ENCODE data around the gene OVCA2.

OVCA2 gene

GRCh38 chr17:2059547-2060384, 17.9 kb downstream of the OVCA2 start:
- Histone ChIP-seq H3K9me3 (ENCODE audit: insufficient read depth, low read length) (peaks cover 7% of the 10 kb centered on the region; the same call in 1 of the 2 replicates), H3K36me3 (ENCODE audit: insufficient read depth, insufficient read length, low read length) (peaks cover 22% of the 10 kb centered on the region), H3K4me3 (ENCODE audit: insufficient read length, low read depth) (no peak overlapping the region), H3K27me3 (ENCODE audit: insufficient read depth, insufficient read length) (peaks cover 28% of the 10 kb centered on the region), H3K9ac (ENCODE audit: insufficient read length, low read depth) (no peak overlapping the region), H3K4me1 (ENCODE audit: insufficient read depth, insufficient read length) (peaks cover 22% of the 10 kb centered on the region)
- DNase-seq (ENCODE audit: low read depth, low spot score), result no peak
- TF ChIP-seq SUZ12 (IDR thresholded peaks at IDR 0.05; ENCODE audit: extremely low read depth, insufficient read depth, insufficient read length) (no peak), YY1 (IDR thresholded peaks at IDR 0.05; ENCODE audit: insufficient read depth, insufficient read length) (no peak), ZNF274 (IDR thresholded peaks at IDR 0.05; ENCODE audit: low read depth, low read length) (no peak)

GRCh38 chr17:2060385-2060658, 18.5 kb downstream of the OVCA2 start:
- no peak for TF ChIP-seq ZNF274 (IDR thresholded peaks at IDR 0.05; ENCODE audit: low read depth, low read length)
- TF ChIP-seq YY1 (IDR thresholded peaks at IDR 0.05; ENCODE audit: insufficient read depth, insufficient read length), result no peak
- TF ChIP-seq SUZ12 (IDR thresholded peaks at IDR 0.05; ENCODE audit: extremely low read depth, insufficient read depth, insufficient read length), result no peak
- peaks cover 22% of the 10 kb centered on the region for H3K27me3 ChIP-seq (ENCODE audit: insufficient read depth, insufficient read length)
- no peak overlapping the region for H3K4me3 ChIP-seq (ENCODE audit: insufficient read length, low read depth)
- H3K4me1 ChIP-seq (ENCODE audit: insufficient read depth, insufficient read length), result peaks cover 27% of the 10 kb centered on the region
- DNase-seq (ENCODE audit: low read depth, low spot score), result no peak
- H3K9ac ChIP-seq (ENCODE audit: insufficient read length, low read depth), result no peak overlapping the region
- H3K9me3 ChIP-seq (ENCODE audit: insufficient read depth, low read length), result peaks cover 7% of the 10 kb centered on the region; the same call in 1 of the 2 replicates
- peaks cover 28% of the 10 kb centered on the region for H3K36me3 ChIP-seq (ENCODE audit: insufficient read depth, insufficient read length, low read length)

DNA sequence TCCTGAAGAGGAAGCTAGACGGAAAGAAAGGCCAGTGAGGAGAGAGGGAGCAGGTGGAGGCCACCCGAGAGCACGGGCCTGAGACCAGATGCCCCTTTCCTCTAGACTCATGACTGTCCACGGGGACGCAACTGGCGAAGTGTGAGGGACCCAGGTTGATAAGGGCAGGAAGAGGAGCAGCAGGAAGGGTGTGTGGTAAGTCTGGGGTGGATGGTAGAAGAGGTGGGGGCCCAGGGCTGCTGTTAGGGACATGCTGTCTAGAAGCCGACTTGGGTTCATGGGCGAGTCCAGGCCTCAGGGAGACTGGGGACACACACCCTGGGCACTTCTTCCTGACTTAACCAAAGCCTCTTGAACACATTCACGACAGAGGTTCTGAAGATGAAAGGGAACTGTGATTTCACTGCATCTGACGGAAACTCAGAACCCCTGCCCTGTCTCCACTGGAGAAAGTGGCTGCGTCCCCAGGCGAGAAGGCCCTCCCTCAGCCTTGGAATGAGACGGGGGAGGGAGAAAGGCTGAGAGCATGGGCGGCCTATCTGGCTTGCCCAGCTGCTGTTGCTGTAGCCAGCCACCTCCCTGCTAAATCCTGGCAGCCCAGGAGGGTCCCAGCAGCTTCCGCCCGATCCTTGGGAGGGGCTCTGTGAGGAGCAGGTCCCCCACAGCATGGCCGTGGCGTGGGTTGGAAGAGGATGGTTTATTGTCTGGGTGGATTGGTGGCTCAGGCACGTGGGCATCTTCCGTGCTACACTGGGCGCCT, 19.0 kb downstream of the OVCA2 start:
- Histone ChIP-seq H3K4me1 (ENCODE audit: insufficient read depth, insufficient read length) (peaks cover 28% of the 10 kb centered on the region), H3K9ac (ENCODE audit: insufficient read length, low read depth) (no peak overlapping the region), H3K27me3 (ENCODE audit: insufficient read depth, insufficient read length) (peaks cover 18% of the 10 kb centered on the region), H3K4me3 (ENCODE audit: insufficient read length, low read depth) (no peak overlapping the region), H3K9me3 (ENCODE audit: insufficient read depth, low read length) (peaks cover 7% of the 10 kb centered on the region; the same call in 1 of the 2 replicates), H3K36me3 (ENCODE audit: insufficient read depth, insufficient read length, low read length) (peaks cover 33% of the 10 kb centered on the region)
- TF ChIP-seq YY1 (IDR thresholded peaks at IDR 0.05; ENCODE audit: insufficient read depth, insufficient read length) (no peak), SUZ12 (IDR thresholded peaks at IDR 0.05; ENCODE audit: extremely low read depth, insufficient read depth, insufficient read length) (no peak)
- no peak for DNase-seq (ENCODE audit: low read depth, low spot score)

DNA sequence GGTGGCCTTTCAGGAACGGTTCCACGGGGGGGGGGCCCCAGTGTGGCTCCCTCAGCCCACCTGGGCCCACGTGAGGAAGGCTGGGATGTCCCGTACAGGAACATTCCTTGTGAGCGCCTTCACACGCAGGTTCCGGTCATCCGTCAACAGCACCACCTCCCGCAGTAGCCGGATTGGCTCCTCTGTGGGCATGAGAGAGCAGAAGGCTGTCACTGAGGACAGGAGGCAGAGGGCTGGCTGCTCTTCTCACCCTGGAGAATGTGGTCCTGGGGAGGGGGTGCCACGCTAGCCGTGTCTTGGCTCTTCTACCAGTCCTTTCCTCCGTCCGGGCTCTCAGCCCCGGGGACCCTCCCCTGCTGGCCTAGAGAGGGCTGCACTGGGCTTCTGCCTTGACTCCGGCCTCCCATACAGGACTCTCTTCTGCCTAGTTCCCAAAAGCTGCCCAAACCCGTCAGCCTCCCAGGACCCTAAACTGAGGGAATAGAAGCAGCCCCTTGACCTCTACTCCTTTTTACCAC, 19.7 kb downstream of the OVCA2 start:
- H3K36me3 ChIP-seq (ENCODE audit: insufficient read depth, insufficient read length, low read length), result peaks cover 37% of the 10 kb centered on the region
- H3K9me3 ChIP-seq (ENCODE audit: insufficient read depth, low read length), result peaks cover 7% of the 10 kb centered on the region; the same call in 1 of the 2 replicates
- no peak for DNase-seq (ENCODE audit: low read depth, low spot score)
- no peak overlapping the region for H3K9ac ChIP-seq (ENCODE audit: insufficient read length, low read depth)
- H3K4me3 ChIP-seq (ENCODE audit: insufficient read length, low read depth), result no peak overlapping the region
- peaks cover 12% of the 10 kb centered on the region for H3K27me3 ChIP-seq (ENCODE audit: insufficient read depth, insufficient read length)
- TF ChIP-seq ZNF274 (IDR thresholded peaks at IDR 0.05; ENCODE audit: low read depth, low read length), result no peak
- no peak for TF ChIP-seq YY1 (IDR thresholded peaks at IDR 0.05; ENCODE audit: insufficient read depth, insufficient read length)
- TF ChIP-seq SUZ12 (IDR thresholded peaks at IDR 0.05; ENCODE audit: extremely low read depth, insufficient read depth, insufficient read length), result no peak
- peaks cover 30% of the 10 kb centered on the region for H3K4me1 ChIP-seq (ENCODE audit: insufficient read depth, insufficient read length)

- peaks cover 7% of the 10 kb centered on the region for H3K27me3 ChIP-seq (ENCODE audit: insufficient read depth, insufficient read length)
- peak overlapping the region; percentile 50 for H3K9ac ChIP-seq (ENCODE audit: insufficient read length, low read depth)
- H3K9me3 ChIP-seq (ENCODE audit: insufficient read depth, low read length), result peaks cover 6% of the 10 kb centered on the region; the same call in 1 of the 2 replicates
- peaks cover 33% of the 10 kb centered on the region for H3K4me1 ChIP-seq (ENCODE audit: insufficient read depth, insufficient read length)
- H3K36me3 ChIP-seq (ENCODE audit: insufficient read depth, insufficient read length, low read length), result peaks cover 33% of the 10 kb centered on the region
- H3K4me3 ChIP-seq (ENCODE audit: insufficient read length, low read depth), result no peak overlapping the region
- TF ChIP-seq YY1 (IDR thresholded peaks at IDR 0.05; ENCODE audit: insufficient read depth, insufficient read length) (no peak), ZNF274 (IDR thresholded peaks at IDR 0.05; ENCODE audit: low read depth, low read length) (no peak), SUZ12 (IDR thresholded peaks at IDR 0.05; ENCODE audit: extremely low read depth, insufficient read depth, insufficient read length) (no peak)
- no peak for DNase-seq (ENCODE audit: low read depth, low spot score)
These were observed 20.9 kb downstream of the OVCA2 start for GRCh38 chr17:2062571-2063183.

DNA sequence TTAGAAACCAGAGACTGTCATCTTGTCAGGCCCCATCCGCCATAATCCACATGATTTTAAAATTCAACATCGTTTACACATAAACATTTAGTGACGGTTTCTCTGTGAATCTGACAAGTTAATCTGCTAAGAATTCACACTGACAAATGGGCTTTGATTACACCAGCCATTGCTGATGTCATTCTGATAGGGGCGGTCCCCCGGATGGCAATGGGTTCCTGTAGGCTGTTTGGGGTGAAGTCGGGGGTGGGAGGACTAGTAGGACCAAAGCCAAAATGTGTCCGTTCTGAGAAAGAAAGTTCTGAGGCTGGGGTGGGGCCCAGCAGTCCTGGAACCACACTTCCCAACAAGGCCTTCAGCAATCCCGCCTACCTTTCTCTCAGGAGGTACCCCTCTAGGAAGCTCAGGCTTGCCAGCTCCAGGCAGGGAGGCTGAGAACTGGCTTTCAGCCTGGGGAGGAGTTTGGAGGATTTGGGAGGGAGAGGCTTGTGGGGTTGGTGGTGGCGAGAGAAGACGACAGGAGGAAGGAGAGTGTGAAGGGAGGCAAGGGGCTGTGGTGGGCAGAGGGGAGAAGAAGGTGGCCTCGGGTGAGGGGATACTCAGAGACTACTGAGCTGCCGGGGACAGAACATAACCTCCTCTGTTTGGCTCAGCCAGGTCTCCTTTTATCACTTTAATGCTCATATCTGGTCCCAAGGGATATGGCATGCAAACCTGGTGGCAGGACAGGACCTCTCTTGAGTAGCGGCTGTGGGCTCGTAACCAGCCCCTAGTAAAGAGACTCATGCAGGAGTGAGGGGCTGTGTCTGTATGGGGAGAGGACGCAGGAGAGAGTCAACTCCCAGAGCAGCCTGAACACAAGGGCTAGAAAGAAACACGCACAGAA, 21.7 kb downstream of the OVCA2 start:
- Histone ChIP-seq H3K9me3 (ENCODE audit: insufficient read depth, low read length) (no peaks in the 10 kb centered on the region), H3K9ac (ENCODE audit: insufficient read length, low read depth) (no peak overlapping the region), H3K4me3 (ENCODE audit: insufficient read length, low read depth) (no peak overlapping the region), H3K4me1 (ENCODE audit: insufficient read depth, insufficient read length) (peaks cover 39% of the 10 kb centered on the region), H3K27me3 (ENCODE audit: insufficient read depth, insufficient read length) (peaks cover 2% of the 10 kb centered on the region), H3K36me3 (ENCODE audit: insufficient read depth, insufficient read length, low read length) (peaks cover 25% of the 10 kb centered on the region)
- no peak for DNase-seq (ENCODE audit: low read depth, low spot score)
- TF ChIP-seq ZNF274 (IDR thresholded peaks at IDR 0.05; ENCODE audit: low read depth, low read length) (no peak), YY1 (IDR thresholded peaks at IDR 0.05; ENCODE audit: insufficient read depth, insufficient read length) (no peak), SUZ12 (IDR thresholded peaks at IDR 0.05; ENCODE audit: extremely low read depth, insufficient read depth, insufficient read length) (no peak)

Data from NT2/D1 (cell line).